ENCODE data around the gene MYH16.

DNA sequence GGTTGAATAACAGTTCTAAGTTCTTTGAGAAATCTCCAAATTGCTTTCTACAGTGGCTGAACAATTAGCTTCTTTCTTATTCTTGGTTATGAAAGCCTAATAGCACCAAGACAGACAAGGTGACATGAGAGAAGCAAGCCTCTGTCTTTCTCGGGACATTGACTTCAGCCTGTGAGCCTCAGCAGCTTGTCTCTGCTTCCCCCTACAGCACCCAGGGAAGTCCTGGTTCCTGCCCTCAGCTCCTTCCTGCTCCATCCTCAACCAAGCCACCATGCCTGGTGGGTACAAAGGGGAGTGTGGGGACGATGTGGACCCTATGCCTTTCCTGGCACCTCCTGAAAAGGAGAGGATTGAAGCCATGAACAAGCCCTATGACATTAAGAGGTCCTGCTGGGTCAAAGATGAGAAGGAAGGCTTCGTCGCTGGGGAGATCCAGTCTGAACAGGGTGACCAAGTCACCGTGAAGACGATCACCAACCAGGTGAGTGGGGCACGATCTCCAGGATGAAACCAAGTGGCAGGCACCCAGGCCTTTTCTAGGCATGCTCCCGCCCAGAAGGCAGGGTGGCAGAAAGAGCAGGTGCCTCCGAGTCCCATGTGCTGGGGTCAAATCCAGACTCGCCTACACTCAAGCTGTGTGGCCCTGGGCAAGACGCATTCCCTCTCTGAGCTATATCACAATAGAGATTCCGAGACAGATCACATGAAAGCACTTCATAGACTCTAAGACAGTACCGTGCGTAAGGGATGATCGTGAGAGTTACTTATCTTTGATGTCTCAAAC lies 33.9 kb upstream of the MYH16 start:
- TF ChIP-seq, protein P1, sequence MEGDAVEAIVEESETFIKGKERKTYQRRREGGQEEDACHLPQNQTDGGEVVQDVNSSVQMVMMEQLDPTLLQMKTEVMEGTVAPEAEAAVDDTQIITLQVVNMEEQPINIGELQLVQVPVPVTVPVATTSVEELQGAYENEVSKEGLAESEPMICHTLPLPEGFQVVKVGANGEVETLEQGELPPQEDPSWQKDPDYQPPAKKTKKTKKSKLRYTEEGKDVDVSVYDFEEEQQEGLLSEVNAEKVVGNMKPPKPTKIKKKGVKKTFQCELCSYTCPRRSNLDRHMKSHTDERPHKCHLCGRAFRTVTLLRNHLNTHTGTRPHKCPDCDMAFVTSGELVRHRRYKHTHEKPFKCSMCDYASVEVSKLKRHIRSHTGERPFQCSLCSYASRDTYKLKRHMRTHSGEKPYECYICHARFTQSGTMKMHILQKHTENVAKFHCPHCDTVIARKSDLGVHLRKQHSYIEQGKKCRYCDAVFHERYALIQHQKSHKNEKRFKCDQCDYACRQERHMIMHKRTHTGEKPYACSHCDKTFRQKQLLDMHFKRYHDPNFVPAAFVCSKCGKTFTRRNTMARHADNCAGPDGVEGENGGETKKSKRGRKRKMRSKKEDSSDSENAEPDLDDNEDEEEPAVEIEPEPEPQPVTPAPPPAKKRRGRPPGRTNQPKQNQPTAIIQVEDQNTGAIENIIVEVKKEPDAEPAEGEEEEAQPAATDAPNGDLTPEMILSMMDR (IDR thresholded peaks at IDR 0.05; ENCODE audit: low read length) = no peak
- TF ChIP-seq EZH2 (optimal IDR thresholded peaks at IDR 0.05; ENCODE audit: low read depth, low read length) (no peak), EZH2phosphoT487 (IDR thresholded peaks at IDR 0.05; ENCODE audit: low read length) (no peak)
